ENCODE results near the gene MEF2C.
A peak's percentile ranks its signal among the peaks of the same experiment; 100 is the strongest.

MEF2C gene

GRCh38 chr5:88734983-88735382, 148.0 kb downstream of the MEF2C start:
- H3F3A ChIP-seq (ENCODE audit: insufficient read depth, low read length) = peaks cover 12% of the 10 kb centered on the region; the same call in 1 of the 2 replicates
- H3K27me3 ChIP-seq (ENCODE audit: insufficient read depth, low read length) = no peaks in the 10 kb centered on the region
- H2AFZ ChIP-seq (ENCODE audit: low read length) = no peak overlapping the region
- H3K79me2 ChIP-seq (ENCODE audit: insufficient read depth, low read length) = no peaks in the 10 kb centered on the region
- H3K9me2 ChIP-seq (ENCODE audit: low read depth, low read length) = no peaks in the 10 kb centered on the region
- no peak for TF ChIP-seq EZH2 (IDR thresholded peaks at IDR 0.05; ENCODE audit: borderline replicate concordance, low read length)
- no peak for TF ChIP-seq CTCF (IDR thresholded peaks at IDR 0.05; ENCODE audit: low read length)
- H3K27ac ChIP-seq (ENCODE audit: low read depth, low read length, poor library complexity, severe bottlenecking) = peak overlapping the region; percentile 94
- H3K4me3 ChIP-seq (ENCODE audit: low read depth, low read length, poor library complexity, severe bottlenecking) = peak overlapping the region; percentile 43
- H3K36me3 ChIP-seq (ENCODE audit: insufficient read depth, low read length) = peaks cover 40% of the 10 kb centered on the region
- no peaks in the 10 kb centered on the region for H3K9me3 ChIP-seq (ENCODE audit: low read length)
- H3K9ac ChIP-seq (ENCODE audit: low read length) = peak overlapping the region; percentile 67
- H3K4me1 ChIP-seq (ENCODE audit: insufficient read depth, low read length, severe bottlenecking) = peaks cover 95% of the 10 kb centered on the region
- no peaks in the 10 kb centered on the region for H4K20me1 ChIP-seq (ENCODE audit: insufficient read depth, low read length)
- H3K4me2 ChIP-seq (ENCODE audit: low read length) = peak overlapping the region; percentile 62

- no peak overlapping the region for H2AFZ ChIP-seq (ENCODE audit: low read length)
- no peaks in the 10 kb centered on the region for H3K9me3 ChIP-seq (ENCODE audit: low read length)
- no peaks in the 10 kb centered on the region for H3K9me2 ChIP-seq (ENCODE audit: low read depth, low read length)
- no peaks in the 10 kb centered on the region for H4K20me1 ChIP-seq (ENCODE audit: insufficient read depth, low read length)
- H3F3A ChIP-seq (ENCODE audit: insufficient read depth, low read length) = peaks cover 12% of the 10 kb centered on the region; the same call in 1 of the 2 replicates
- peak overlapping the region; percentile 67 for H3K9ac ChIP-seq (ENCODE audit: low read length)
- H3K27ac ChIP-seq (ENCODE audit: low read depth, low read length, poor library complexity, severe bottlenecking) = peak overlapping the region; percentile 94
- TF ChIP-seq EZH2 (IDR thresholded peaks at IDR 0.05; ENCODE audit: borderline replicate concordance, low read length) = no peak
- TF ChIP-seq CTCF (IDR thresholded peaks at IDR 0.05; ENCODE audit: low read length) = no peak
- peaks cover 92% of the 10 kb centered on the region for H3K4me1 ChIP-seq (ENCODE audit: insufficient read depth, low read length, severe bottlenecking)
- H3K79me2 ChIP-seq (ENCODE audit: insufficient read depth, low read length) = no peaks in the 10 kb centered on the region
- H3K36me3 ChIP-seq (ENCODE audit: insufficient read depth, low read length) = peaks cover 41% of the 10 kb centered on the region
- no peaks in the 10 kb centered on the region for H3K27me3 ChIP-seq (ENCODE audit: insufficient read depth, low read length)
- peak overlapping the region; percentile 62 for H3K4me2 ChIP-seq (ENCODE audit: low read length)
- peak overlapping the region; percentile 43 for H3K4me3 ChIP-seq (ENCODE audit: low read depth, low read length, poor library complexity, severe bottlenecking)
Observed at GRCh38 chr5:88734191-88734640, 148.8 kb downstream of the MEF2C start.

GRCh38 chr5:88732862-88733261, 150.1 kb downstream of the MEF2C start:
- Histone ChIP-seq H3K4me3 (ENCODE audit: low read depth, low read length, poor library complexity, severe bottlenecking) (peak overlapping the region; percentile 18), H3K27ac (ENCODE audit: low read depth, low read length, poor library complexity, severe bottlenecking) (peak overlapping the region; percentile 94), H3K9me2 (ENCODE audit: low read depth, low read length) (no peaks in the 10 kb centered on the region), H3F3A (ENCODE audit: insufficient read depth, low read length) (peaks cover 12% of the 10 kb centered on the region; the same call in 1 of the 2 replicates), H3K36me3 (ENCODE audit: insufficient read depth, low read length) (peaks cover 47% of the 10 kb centered on the region), H2AFZ (ENCODE audit: low read length) (no peak overlapping the region), H3K4me2 (ENCODE audit: low read length) (peak overlapping the region; percentile 41), H4K20me1 (ENCODE audit: insufficient read depth, low read length) (no peaks in the 10 kb centered on the region), H3K79me2 (ENCODE audit: insufficient read depth, low read length) (no peaks in the 10 kb centered on the region), H3K4me1 (ENCODE audit: insufficient read depth, low read length, severe bottlenecking) (peaks cover 82% of the 10 kb centered on the region), H3K27me3 (ENCODE audit: insufficient read depth, low read length) (no peaks in the 10 kb centered on the region), H3K9ac (ENCODE audit: low read length) (peak overlapping the region; percentile 50), H3K9me3 (ENCODE audit: low read length) (no peaks in the 10 kb centered on the region)
- TF ChIP-seq EZH2 (IDR thresholded peaks at IDR 0.05; ENCODE audit: borderline replicate concordance, low read length) (no peak), CTCF (IDR thresholded peaks at IDR 0.05; ENCODE audit: low read length) (no peak)
